ENCODE data around the gene PRICKLE2.

PRICKLE2 gene

GRCh38 chr3:64220161-64220914, 4.9 kb downstream of the PRICKLE2 start:
- Mint-ChIP-seq H3K4me1 (ENCODE audit: low read depth) (no peaks in the 10 kb centered on the region), H3K4me3 (no peak overlapping the region), H3K36me3 (ENCODE audit: low read depth) (no peaks in the 10 kb centered on the region), H3K27ac (no peak overlapping the region), H3K9me3 (no peaks in the 10 kb centered on the region), H3K27me3 (peaks cover 3% of the 10 kb centered on the region)
- intact Hi-C loops (cut with micrococcal nuclease), result no loop called here

GRCh38 chr3:64218746-64219145, 6.5 kb downstream of the PRICKLE2 start:
- no peaks in the 10 kb centered on the region for H3K27me3 Mint-ChIP-seq
- no peak overlapping the region for H3K4me3 Mint-ChIP-seq
- no peaks in the 10 kb centered on the region for H3K9me3 Mint-ChIP-seq
- H3K27ac Mint-ChIP-seq, result no peak overlapping the region
- no peaks in the 10 kb centered on the region for H3K36me3 Mint-ChIP-seq (ENCODE audit: low read depth)
- H3K4me1 Mint-ChIP-seq (ENCODE audit: low read depth), result no peaks in the 10 kb centered on the region
- intact Hi-C loops (cut with micrococcal nuclease), result no loop called here

DNA sequence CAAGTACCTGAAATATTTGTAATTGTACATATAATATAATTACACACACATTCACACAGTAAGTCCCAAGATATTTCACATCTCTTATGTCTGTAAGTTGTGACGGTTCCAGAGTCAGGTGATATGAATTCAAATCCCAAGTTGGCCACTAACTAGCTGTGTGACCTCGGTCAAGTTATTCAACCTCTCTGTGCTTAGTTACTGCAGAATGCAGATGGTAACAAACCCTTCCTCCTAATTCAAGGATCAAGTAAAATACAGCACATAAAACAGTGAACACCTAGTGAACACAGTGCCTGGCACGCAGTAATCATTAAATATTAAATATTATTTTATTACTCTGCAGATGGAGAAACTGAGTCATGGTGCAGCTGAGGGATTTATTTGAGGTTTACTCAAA, 6.9 kb downstream of the PRICKLE2 start:
- Mint-ChIP-seq H3K9me3 (no peaks in the 10 kb centered on the region), H3K27me3 (no peaks in the 10 kb centered on the region), H3K4me3 (no peak overlapping the region), H3K36me3 (ENCODE audit: low read depth) (no peaks in the 10 kb centered on the region), H3K4me1 (ENCODE audit: low read depth) (no peaks in the 10 kb centered on the region), H3K27ac (no peak overlapping the region)
- intact Hi-C loops (cut with micrococcal nuclease), result no loop called here

DNA sequence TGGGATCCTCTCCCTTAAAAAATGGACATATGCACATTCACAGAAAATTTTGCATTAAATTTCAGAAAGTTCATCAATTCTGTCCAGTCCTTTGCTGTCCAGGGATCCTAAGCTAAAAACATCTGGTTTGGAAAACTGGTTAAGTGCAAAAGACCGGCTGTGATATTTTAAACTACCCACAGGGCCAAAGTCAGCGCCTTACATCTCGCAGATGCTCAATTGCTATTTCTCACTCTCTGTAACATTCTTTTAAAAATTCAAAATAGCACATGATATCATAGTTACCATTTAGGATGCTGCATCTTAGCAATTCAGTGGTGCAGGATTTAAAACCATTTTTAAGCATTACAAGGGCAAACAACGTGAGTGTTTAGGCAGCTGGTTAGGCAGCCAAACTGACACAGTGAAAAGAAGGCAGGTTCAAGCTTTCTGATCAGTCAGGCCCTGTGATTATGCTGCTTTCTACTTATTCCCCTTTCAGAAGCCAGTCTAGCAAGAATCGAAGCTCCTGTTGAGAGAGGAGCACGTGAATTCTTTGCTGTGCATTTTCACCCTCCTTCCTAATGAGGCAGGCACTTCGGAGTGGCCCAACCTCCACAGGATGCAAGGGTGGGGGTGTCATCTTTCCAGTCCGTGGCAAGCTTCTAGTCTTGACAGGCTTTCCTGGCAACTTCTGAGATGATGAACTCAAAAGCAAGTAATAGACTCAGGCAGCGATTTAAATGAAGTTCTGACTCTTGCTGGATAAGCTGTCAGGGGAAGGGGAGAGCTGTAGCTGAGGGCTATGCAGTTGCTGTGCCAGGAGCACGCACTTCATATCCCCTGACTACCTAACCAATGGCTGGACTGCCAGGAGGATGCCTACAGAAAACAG, 8.8 kb downstream of the PRICKLE2 start:
- Mint-ChIP-seq H3K4me1 (ENCODE audit: low read depth) (no peaks in the 10 kb centered on the region), H3K36me3 (ENCODE audit: low read depth) (no peaks in the 10 kb centered on the region), H3K27ac (no peak overlapping the region), H3K27me3 (no peaks in the 10 kb centered on the region), H3K4me3 (no peak overlapping the region), H3K9me3 (no peaks in the 10 kb centered on the region)
- intact Hi-C loops (cut with micrococcal nuclease), result no loop called here

DNA sequence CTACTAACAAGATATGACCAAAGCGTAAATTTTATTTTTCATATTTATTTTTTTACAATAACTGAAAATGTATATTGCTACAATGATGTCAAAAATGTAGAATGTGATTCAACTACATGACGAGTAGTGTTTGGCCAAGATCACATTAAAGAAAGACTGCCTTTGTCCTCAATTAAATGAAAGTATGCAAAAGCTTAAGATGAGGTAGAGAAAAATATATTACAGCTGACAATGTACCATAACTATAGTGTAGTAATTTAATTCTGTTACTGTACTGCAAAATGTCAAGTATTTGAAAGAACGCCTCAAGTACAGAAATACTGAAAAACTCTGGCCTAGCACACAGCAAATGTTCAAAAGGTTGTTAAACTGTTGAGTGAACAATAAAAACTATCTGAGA, 9.7 kb downstream of the PRICKLE2 start:
- H3K4me3 Mint-ChIP-seq, result no peak overlapping the region
- H3K27me3 Mint-ChIP-seq, result no peaks in the 10 kb centered on the region
- no peaks in the 10 kb centered on the region for H3K4me1 Mint-ChIP-seq (ENCODE audit: low read depth)
- intact Hi-C loops (cut with micrococcal nuclease), result no loop called here
- no peaks in the 10 kb centered on the region for H3K9me3 Mint-ChIP-seq
- no peak overlapping the region for H3K27ac Mint-ChIP-seq
- H3K36me3 Mint-ChIP-seq (ENCODE audit: low read depth), result no peaks in the 10 kb centered on the region

- Mint-ChIP-seq H3K27me3 (no peaks in the 10 kb centered on the region), H3K4me1 (ENCODE audit: low read depth) (no peaks in the 10 kb centered on the region), H3K27ac (no peak overlapping the region), H3K36me3 (ENCODE audit: low read depth) (no peaks in the 10 kb centered on the region), H3K4me3 (no peak overlapping the region), H3K9me3 (no peaks in the 10 kb centered on the region)
- intact Hi-C loops (cut with micrococcal nuclease), result no loop called here
Measured at GRCh38 chr3:64215103-64215502, 10.2 kb downstream of the PRICKLE2 start.

- no peaks in the 10 kb centered on the region for H3K9me3 Mint-ChIP-seq
- H3K27ac Mint-ChIP-seq, result no peak overlapping the region
- H3K36me3 Mint-ChIP-seq (ENCODE audit: low read depth), result no peaks in the 10 kb centered on the region
- H3K27me3 Mint-ChIP-seq, result no peaks in the 10 kb centered on the region
- intact Hi-C loops (cut with micrococcal nuclease), result no loop called here
- no peak overlapping the region for H3K4me3 Mint-ChIP-seq
- H3K4me1 Mint-ChIP-seq (ENCODE audit: low read depth), result no peaks in the 10 kb centered on the region
Measured at GRCh38 chr3:64214381-64215018, 10.8 kb downstream of the PRICKLE2 start.

GRCh38 chr3:64213962-64214379, 11.3 kb downstream of the PRICKLE2 start:
- Mint-ChIP-seq H3K27ac (no peak overlapping the region), H3K4me1 (ENCODE audit: low read depth) (no peaks in the 10 kb centered on the region), H3K27me3 (no peaks in the 10 kb centered on the region), H3K9me3 (no peaks in the 10 kb centered on the region), H3K4me3 (no peak overlapping the region), H3K36me3 (ENCODE audit: low read depth) (no peaks in the 10 kb centered on the region)
- intact Hi-C loops (cut with micrococcal nuclease), result no loop called here

- Mint-ChIP-seq H3K27me3 (no peaks in the 10 kb centered on the region), H3K36me3 (ENCODE audit: low read depth) (no peaks in the 10 kb centered on the region), H3K9me3 (no peaks in the 10 kb centered on the region), H3K4me1 (ENCODE audit: low read depth) (no peaks in the 10 kb centered on the region), H3K27ac (no peak overlapping the region), H3K4me3 (no peak overlapping the region)
- intact Hi-C loops (cut with micrococcal nuclease), result no loop called here
Measured at GRCh38 chr3:64213224-64213878, 11.9 kb downstream of the PRICKLE2 start.

- intact Hi-C loops (cut with micrococcal nuclease), result no loop called here
- Mint-ChIP-seq H3K27ac (no peak overlapping the region), H3K9me3 (no peaks in the 10 kb centered on the region), H3K4me3 (no peak overlapping the region), H3K27me3 (no peaks in the 10 kb centered on the region), H3K4me1 (ENCODE audit: low read depth) (no peaks in the 10 kb centered on the region), H3K36me3 (ENCODE audit: low read depth) (no peaks in the 10 kb centered on the region)
Measured at GRCh38 chr3:64209866-64210621, 15.2 kb downstream of the PRICKLE2 start.

- H3K27me3 Mint-ChIP-seq, result peaks cover 2% of the 10 kb centered on the region
- no peak overlapping the region for H3K27ac Mint-ChIP-seq
- no peaks in the 10 kb centered on the region for H3K9me3 Mint-ChIP-seq
- H3K36me3 Mint-ChIP-seq (ENCODE audit: low read depth), result no peaks in the 10 kb centered on the region
- H3K4me3 Mint-ChIP-seq, result no peak overlapping the region
- H3K4me1 Mint-ChIP-seq (ENCODE audit: low read depth), result no peaks in the 10 kb centered on the region
- intact Hi-C loops (cut with micrococcal nuclease), result no loop called here
Measured at GRCh38 chr3:64207289-64208080, 17.8 kb downstream of the PRICKLE2 start.

- H3K4me3 Mint-ChIP-seq, result no peak overlapping the region
- no peak overlapping the region for H3K27ac Mint-ChIP-seq
- no peaks in the 10 kb centered on the region for H3K36me3 Mint-ChIP-seq (ENCODE audit: low read depth)
- peaks cover 2% of the 10 kb centered on the region for H3K27me3 Mint-ChIP-seq
- H3K4me1 Mint-ChIP-seq (ENCODE audit: low read depth), result no peaks in the 10 kb centered on the region
- no peaks in the 10 kb centered on the region for H3K9me3 Mint-ChIP-seq
- intact Hi-C loops (cut with micrococcal nuclease), result no loop called here
Measured at GRCh38 chr3:64203969-64204908, 21.0 kb downstream of the PRICKLE2 start.

All from dendritic cell treated with granulocyte-macrophage colony-stimulating factor and Interleukin-4, amounts not matched to agents 40 ng/mL and 50 ng/mL, for 4 days (primary cell).